Liver (tissue), 3 donors: Measurements from ENCODE around the gene PPP2R3B.

Source experiments
- ATF3 ChIP-seq: IDR thresholded peaks from 2 replicates; pipeline ENCODE4 v1.6.1; 2016; ENCODE audit warnings: antibody characterized with exemption
- EGR1 ChIP-seq, 2 donors: IDR thresholded peaks; 2 replicates each; pipeline ENCODE4 v1.6.1; 2016 to 2018; ENCODE audit warnings: antibody characterized with exemption in 2 of 2, low read depth in 2 of 2
- GABPA ChIP-seq, 2 donors: IDR thresholded peaks in 1 of 2; conservative IDR thresholded peaks in 1 of 2; 2 replicates each; pipeline ENCODE4 v1.6.1; 2016; ENCODE audit warnings: antibody characterized with exemption in 2 of 2, mild to moderate bottlenecking in 1 of 2, moderate library complexity in 1 of 2
- JUND ChIP-seq, 2 donors: IDR thresholded peaks; 2 replicates each; pipeline ENCODE4 v1.6.1; 2016; ENCODE audit warnings: antibody characterized with exemption in 2 of 2
- MAX ChIP-seq: IDR thresholded peaks from 2 replicates; pipeline ENCODE4 v1.6.1; 2016; ENCODE audit warnings: antibody characterized with exemption
- RAD21 ChIP-seq, 2 donors: IDR thresholded peaks; 2 replicates each; pipeline ENCODE4 v1.6.1; 2016; ENCODE audit warnings: antibody characterized with exemption in 2 of 2, mild to moderate bottlenecking in 2 of 2
- RXRA ChIP-seq, 2 donors: IDR thresholded peaks; 2 replicates each; pipeline ENCODE4 v1.6.1; 2017 to 2018; ENCODE audit warnings: antibody characterized with exemption in 2 of 2, mild to moderate bottlenecking in 1 of 2
- SP1 ChIP-seq: IDR thresholded peaks from 2 replicates; pipeline ENCODE4 v1.6.1; 2018; ENCODE audit warnings: antibody characterized with exemption, mild to moderate bottlenecking
- TAF1 ChIP-seq: conservative IDR thresholded peaks from 2 replicates; pipeline ENCODE4 v1.6.1; 2016; ENCODE audit warnings: antibody characterized with exemption, mild to moderate bottlenecking
- TF ChIP-seq, protein P1 (sequence below): fragments of 150-350 bp; IDR thresholded peaks from 2 replicates; pipeline ENCODE4 v1.5.1; 2017; ENCODE audit warnings: improper control_type of control experiment, low read depth, low read length; ENCODE audit not compliant: missing input control
- TF ChIP-seq, protein P2 (sequence below): IDR thresholded peaks from 2 replicates; pipeline ENCODE4 v1.6.1; 2016; ENCODE audit warnings: antibody characterized with exemption, mild to moderate bottlenecking
- TF ChIP-seq, protein P3 (sequence below): IDR thresholded peaks from 2 replicates; pipeline ENCODE4 v1.6.1; 2016; ENCODE audit warnings: antibody characterized with exemption
- donor health status: healthy.
- donor health status: healthy.

GRCh38 chrX:351736-352135, 35.0 kb downstream of the PPP2R3B start:
- TF ChIP-seq, protein P1, sequence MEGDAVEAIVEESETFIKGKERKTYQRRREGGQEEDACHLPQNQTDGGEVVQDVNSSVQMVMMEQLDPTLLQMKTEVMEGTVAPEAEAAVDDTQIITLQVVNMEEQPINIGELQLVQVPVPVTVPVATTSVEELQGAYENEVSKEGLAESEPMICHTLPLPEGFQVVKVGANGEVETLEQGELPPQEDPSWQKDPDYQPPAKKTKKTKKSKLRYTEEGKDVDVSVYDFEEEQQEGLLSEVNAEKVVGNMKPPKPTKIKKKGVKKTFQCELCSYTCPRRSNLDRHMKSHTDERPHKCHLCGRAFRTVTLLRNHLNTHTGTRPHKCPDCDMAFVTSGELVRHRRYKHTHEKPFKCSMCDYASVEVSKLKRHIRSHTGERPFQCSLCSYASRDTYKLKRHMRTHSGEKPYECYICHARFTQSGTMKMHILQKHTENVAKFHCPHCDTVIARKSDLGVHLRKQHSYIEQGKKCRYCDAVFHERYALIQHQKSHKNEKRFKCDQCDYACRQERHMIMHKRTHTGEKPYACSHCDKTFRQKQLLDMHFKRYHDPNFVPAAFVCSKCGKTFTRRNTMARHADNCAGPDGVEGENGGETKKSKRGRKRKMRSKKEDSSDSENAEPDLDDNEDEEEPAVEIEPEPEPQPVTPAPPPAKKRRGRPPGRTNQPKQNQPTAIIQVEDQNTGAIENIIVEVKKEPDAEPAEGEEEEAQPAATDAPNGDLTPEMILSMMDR = no peak
- TF ChIP-seq TAF1 (no peak), ATF3 (no peak), SP1 (no peak), GABPA (IDR thresholded peaks at IDR 0.05 in 1 of 2, conservative IDR thresholded peaks at IDR 0.05 in 1 of 2) (no peak), MAX (no peak), RAD21 (IDR thresholded peaks at IDR 0.05) (no peak), RXRA (IDR thresholded peaks at IDR 0.05) (no peak), JUND (IDR thresholded peaks at IDR 0.05) (no peak), EGR1 (IDR thresholded peaks at IDR 0.05; ENCODE audit: low read depth in 2 of 2) (no peak)
- TF ChIP-seq, protein P2, sequence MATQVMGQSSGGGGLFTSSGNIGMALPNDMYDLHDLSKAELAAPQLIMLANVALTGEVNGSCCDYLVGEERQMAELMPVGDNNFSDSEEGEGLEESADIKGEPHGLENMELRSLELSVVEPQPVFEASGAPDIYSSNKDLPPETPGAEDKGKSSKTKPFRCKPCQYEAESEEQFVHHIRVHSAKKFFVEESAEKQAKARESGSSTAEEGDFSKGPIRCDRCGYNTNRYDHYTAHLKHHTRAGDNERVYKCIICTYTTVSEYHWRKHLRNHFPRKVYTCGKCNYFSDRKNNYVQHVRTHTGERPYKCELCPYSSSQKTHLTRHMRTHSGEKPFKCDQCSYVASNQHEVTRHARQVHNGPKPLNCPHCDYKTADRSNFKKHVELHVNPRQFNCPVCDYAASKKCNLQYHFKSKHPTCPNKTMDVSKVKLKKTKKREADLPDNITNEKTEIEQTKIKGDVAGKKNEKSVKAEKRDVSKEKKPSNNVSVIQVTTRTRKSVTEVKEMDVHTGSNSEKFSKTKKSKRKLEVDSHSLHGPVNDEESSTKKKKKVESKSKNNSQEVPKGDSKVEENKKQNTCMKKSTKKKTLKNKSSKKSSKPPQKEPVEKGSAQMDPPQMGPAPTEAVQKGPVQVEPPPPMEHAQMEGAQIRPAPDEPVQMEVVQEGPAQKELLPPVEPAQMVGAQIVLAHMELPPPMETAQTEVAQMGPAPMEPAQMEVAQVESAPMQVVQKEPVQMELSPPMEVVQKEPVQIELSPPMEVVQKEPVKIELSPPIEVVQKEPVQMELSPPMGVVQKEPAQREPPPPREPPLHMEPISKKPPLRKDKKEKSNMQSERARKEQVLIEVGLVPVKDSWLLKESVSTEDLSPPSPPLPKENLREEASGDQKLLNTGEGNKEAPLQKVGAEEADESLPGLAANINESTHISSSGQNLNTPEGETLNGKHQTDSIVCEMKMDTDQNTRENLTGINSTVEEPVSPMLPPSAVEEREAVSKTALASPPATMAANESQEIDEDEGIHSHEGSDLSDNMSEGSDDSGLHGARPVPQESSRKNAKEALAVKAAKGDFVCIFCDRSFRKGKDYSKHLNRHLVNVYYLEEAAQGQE = no peak
- TF ChIP-seq, protein P3, sequence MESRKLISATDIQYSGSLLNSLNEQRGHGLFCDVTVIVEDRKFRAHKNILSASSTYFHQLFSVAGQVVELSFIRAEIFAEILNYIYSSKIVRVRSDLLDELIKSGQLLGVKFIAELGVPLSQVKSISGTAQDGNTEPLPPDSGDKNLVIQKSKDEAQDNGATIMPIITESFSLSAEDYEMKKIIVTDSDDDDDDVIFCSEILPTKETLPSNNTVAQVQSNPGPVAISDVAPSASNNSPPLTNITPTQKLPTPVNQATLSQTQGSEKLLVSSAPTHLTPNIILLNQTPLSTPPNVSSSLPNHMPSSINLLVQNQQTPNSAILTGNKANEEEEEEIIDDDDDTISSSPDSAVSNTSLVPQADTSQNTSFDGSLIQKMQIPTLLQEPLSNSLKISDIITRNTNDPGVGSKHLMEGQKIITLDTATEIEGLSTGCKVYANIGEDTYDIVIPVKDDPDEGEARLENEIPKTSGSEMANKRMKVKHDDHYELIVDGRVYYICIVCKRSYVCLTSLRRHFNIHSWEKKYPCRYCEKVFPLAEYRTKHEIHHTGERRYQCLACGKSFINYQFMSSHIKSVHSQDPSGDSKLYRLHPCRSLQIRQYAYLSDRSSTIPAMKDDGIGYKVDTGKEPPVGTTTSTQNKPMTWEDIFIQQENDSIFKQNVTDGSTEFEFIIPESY = no peak
